Trophoblast cell (in vitro differentiated cells and primary cell): ENCODE results near the gene MAGEA8.

ENCODE experiments used
- DNase-seq, 2 donors: peaks; one replicate each; pipeline ENCODE4 v3.0.0-alpha.2; 2016
- H2AFZ ChIP-seq: 2 replicates; pipeline ENCODE4 v1.6.1; 2013; ENCODE audit warnings: low read length, moderate library complexity, mild to moderate bottlenecking; ENCODE audit not compliant: insufficient read depth, poor library complexity
- H2AK5ac ChIP-seq: 2 replicates; pipeline ENCODE4 v1.6.1; 2013; ENCODE audit warnings: mild to moderate bottlenecking, low read length
- H2BK120ac ChIP-seq: 2 replicates; pipeline ENCODE4 v1.6.1; 2013; ENCODE audit warnings: low read length, mild to moderate bottlenecking, moderate library complexity; ENCODE audit not compliant: insufficient read depth, poor library complexity
- H2BK12ac ChIP-seq: 2 replicates; pipeline ENCODE4 v1.6.1; 2013; ENCODE audit warnings: mild to moderate bottlenecking, low read length, moderate library complexity
- H2BK5ac ChIP-seq: 2 replicates; pipeline ENCODE4 v1.6.1; 2013; ENCODE audit warnings: low read length, low read depth, moderate library complexity, mild to moderate bottlenecking; ENCODE audit not compliant: poor library complexity
- H3K14ac ChIP-seq: 2 replicates; pipeline ENCODE4 v1.6.1; 2013; ENCODE audit warnings: mild to moderate bottlenecking, low read length
- H3K18ac ChIP-seq: 2 replicates; pipeline ENCODE4 v1.6.1; 2013; ENCODE audit warnings: mild to moderate bottlenecking, low read length
- H3K23ac ChIP-seq: 2 replicates; pipeline ENCODE4 v1.6.1; 2013; ENCODE audit warnings: low read length
- H3K27ac ChIP-seq: 2 replicates; pipeline ENCODE4 v1.5.1; 2013; ENCODE audit warnings: low read depth, mild to moderate bottlenecking, inconsistent platforms, low read length, moderate library complexity
- H3K27me3 ChIP-seq: 2 replicates; pipeline ENCODE4 v1.6.1; 2013; ENCODE audit warnings: inconsistent platforms, mild to moderate bottlenecking, low read length, moderate library complexity; ENCODE audit not compliant: insufficient read depth
- H3K36me3 ChIP-seq, 2 experiments: 1 replicate in 1 of 2; 2 replicates in 1 of 2; pipeline ENCODE4 v1.6.1; 2013; ENCODE audit warnings: low read length in 2 of 2, mild to moderate bottlenecking in 2 of 2, moderate library complexity in 1 of 2; ENCODE audit not compliant: insufficient read depth in 2 of 2, control insufficient read depth in 1 of 2
- H3K4ac ChIP-seq: 2 replicates; pipeline ENCODE4 v1.6.1; 2013; ENCODE audit warnings: low read depth, mild to moderate bottlenecking, low read length, moderate library complexity
- H3K4me1 ChIP-seq, 2 experiments: 1 replicate in 1 of 2; 2 replicates in 1 of 2; pipeline ENCODE4 v1.6.1; 2013; ENCODE audit warnings: low read length in 2 of 2, mild to moderate bottlenecking in 2 of 2, moderate library complexity in 1 of 2; ENCODE audit not compliant: insufficient read depth in 2 of 2, control insufficient read depth in 1 of 2
- H3K4me2 ChIP-seq: 2 replicates; pipeline ENCODE4 v1.6.1; 2013; ENCODE audit warnings: inconsistent platforms, mild to moderate bottlenecking, low read length, moderate library complexity
- H3K4me3 ChIP-seq: 2 replicates; pipeline ENCODE4 v1.5.1; 2013; ENCODE audit warnings: mild to moderate bottlenecking, low read depth, low read length, inconsistent platforms
- H3K79me1 ChIP-seq: one replicate; pipeline ENCODE4 v1.6.1; 2013; ENCODE audit warnings: low read length
- H3K79me2 ChIP-seq: 2 replicates; pipeline ENCODE4 v1.6.1; 2013; ENCODE audit warnings: low read length, mild to moderate bottlenecking; ENCODE audit not compliant: control insufficient read depth, insufficient read depth, poor library complexity
- H3K9ac ChIP-seq: 2 replicates; pipeline ENCODE4 v1.6.1; 2013; ENCODE audit warnings: mild to moderate bottlenecking, low read length
- H3K9me3 ChIP-seq: 2 replicates; pipeline ENCODE4 v1.6.1; 2013; ENCODE audit warnings: low read depth, mild to moderate bottlenecking, control low read depth, inconsistent platforms, low read length; ENCODE audit not compliant: insufficient read depth
- H4K12ac ChIP-seq: 2 replicates; pipeline ENCODE4 v1.6.1; 2013; ENCODE audit warnings: low read depth, mild to moderate bottlenecking, low read length, moderate library complexity
- H4K8ac ChIP-seq: 2 replicates; pipeline ENCODE4 v1.6.1; 2013; ENCODE audit warnings: low read depth, mild to moderate bottlenecking, low read length, moderate library complexity
- H4K91ac ChIP-seq: one replicate; pipeline ENCODE4 v1.6.1; 2013; ENCODE audit warnings: low read depth, mild to moderate bottlenecking, low read length, moderate library complexity
- WGBS: extraction: QIAGEN DNeasy Blood & Tissue Kit; methylation state at CpG from one replicate; pipeline ENCODE4 v1.1.7; 2013; ENCODE audit warnings: missing lambda C conversion rate; ENCODE audit not compliant: insufficient read length, insufficient coverage; ENCODE audit errors: extremely low coverage; 5-methylcytosine and 5-hydroxymethylcytosine counted together

Gene MAGEA8

GRCh38 chrX:149837639-149838038 is 43.3 kb upstream of the MAGEA8 start:
- no peak overlapping the region for H4K91ac ChIP-seq
- no peak for DNase-seq
- H3K23ac ChIP-seq, result no peak overlapping the region
- no peaks in the 10 kb centered on the region for H3K9me3 ChIP-seq
- no peaks in the 10 kb centered on the region for H3K79me1 ChIP-seq
- H3K4ac ChIP-seq, result no peak overlapping the region
- H3K14ac ChIP-seq, result no peak overlapping the region
- no peak overlapping the region for H2BK120ac ChIP-seq
- H3K36me3 ChIP-seq, result no peaks in the 10 kb centered on the region
- no peak overlapping the region for H4K12ac ChIP-seq
- no peak overlapping the region for H3K27ac ChIP-seq
- H4K8ac ChIP-seq, result no peak overlapping the region
- H2BK5ac ChIP-seq, result no peak overlapping the region
- H3K18ac ChIP-seq, result no peak overlapping the region
- H3K27me3 ChIP-seq, result no peaks in the 10 kb centered on the region
- no peaks in the 10 kb centered on the region for H3K79me2 ChIP-seq
- no peak overlapping the region for H3K4me3 ChIP-seq
- H2AK5ac ChIP-seq, result no peak overlapping the region
- H3K4me1 ChIP-seq, result no peaks in the 10 kb centered on the region
- no peak overlapping the region for H2BK12ac ChIP-seq
- no peak overlapping the region for H2AFZ ChIP-seq
- no peak overlapping the region for H3K4me2 ChIP-seq
- H3K9ac ChIP-seq, result no peak overlapping the region

GRCh38 chrX:149841929-149842328 is 39.1 kb upstream of the MAGEA8 start:
- Histone ChIP-seq H3K23ac (no peak overlapping the region), H2AK5ac (no peak overlapping the region), H2BK12ac (no peak overlapping the region), H4K12ac (no peak overlapping the region), H3K9ac (no peak overlapping the region), H3K79me2 (no peaks in the 10 kb centered on the region), H3K79me1 (no peaks in the 10 kb centered on the region), H3K36me3 (no peaks in the 10 kb centered on the region), H3K4me2 (no peak overlapping the region), H2BK120ac (no peak overlapping the region), H3K4ac (no peak overlapping the region), H3K4me3 (no peak overlapping the region), H4K8ac (no peak overlapping the region), H3K27ac (no peak overlapping the region), H4K91ac (no peak overlapping the region), H3K27me3 (no peaks in the 10 kb centered on the region), H3K4me1 (no peaks in the 10 kb centered on the region), H3K18ac (no peak overlapping the region), H3K14ac (no peak overlapping the region), H2BK5ac (no peak overlapping the region), H2AFZ (no peak overlapping the region), H3K9me3 (no peaks in the 10 kb centered on the region)
- WGBS, result no CpG with 5 or more reads among the region's 2 CpGs
- no peak for DNase-seq

GRCh38 chrX:149845385-149845784 is 35.6 kb upstream of the MAGEA8 start:
- Histone ChIP-seq H3K9ac (no peak overlapping the region), H4K91ac (no peak overlapping the region), H2BK12ac (no peak overlapping the region), H3K18ac (no peak overlapping the region), H3K9me3 (no peaks in the 10 kb centered on the region), H2AK5ac (no peak overlapping the region), H3K4me3 (no peak overlapping the region), H2AFZ (no peak overlapping the region), H4K12ac (no peak overlapping the region), H2BK120ac (no peak overlapping the region), H3K4me1 (no peaks in the 10 kb centered on the region), H3K36me3 (no peaks in the 10 kb centered on the region), H3K4me2 (no peak overlapping the region), H3K23ac (no peak overlapping the region), H3K79me1 (no peaks in the 10 kb centered on the region), H3K27ac (no peak overlapping the region), H3K14ac (no peak overlapping the region), H4K8ac (no peak overlapping the region), H2BK5ac (no peak overlapping the region), H3K27me3 (no peaks in the 10 kb centered on the region), H3K4ac (no peak overlapping the region), H3K79me2 (no peaks in the 10 kb centered on the region)
- DNase-seq, result no peak
- no CpG with 5 or more reads among the region's 1 CpG for WGBS

GRCh38 chrX:149846789-149847188 is 34.2 kb upstream of the MAGEA8 start:
- H3K4me3 ChIP-seq, result no peak overlapping the region
- no peak overlapping the region for H2BK120ac ChIP-seq
- no peak overlapping the region for H3K4ac ChIP-seq
- no peaks in the 10 kb centered on the region for H3K36me3 ChIP-seq
- no peak overlapping the region for H3K4me2 ChIP-seq
- H2AFZ ChIP-seq, result no peak overlapping the region
- H4K12ac ChIP-seq, result no peak overlapping the region
- no peak overlapping the region for H2BK12ac ChIP-seq
- no peaks in the 10 kb centered on the region for H3K27me3 ChIP-seq
- no peak overlapping the region for H2BK5ac ChIP-seq
- H4K91ac ChIP-seq, result no peak overlapping the region
- H3K9ac ChIP-seq, result no peak overlapping the region
- no peak for DNase-seq
- no peak overlapping the region for H3K18ac ChIP-seq
- no peaks in the 10 kb centered on the region for H3K9me3 ChIP-seq
- no peaks in the 10 kb centered on the region for H3K79me1 ChIP-seq
- no peak overlapping the region for H3K14ac ChIP-seq
- H3K4me1 ChIP-seq, result no peaks in the 10 kb centered on the region
- no CpG with 5 or more reads among the region's 3 CpGs for WGBS
- no peaks in the 10 kb centered on the region for H3K79me2 ChIP-seq
- H3K23ac ChIP-seq, result no peak overlapping the region
- H3K27ac ChIP-seq, result no peak overlapping the region
- H4K8ac ChIP-seq, result no peak overlapping the region
- H2AK5ac ChIP-seq, result no peak overlapping the region
